Measurements from ENCODE around the gene COA3.

COA3 gene, protein sequence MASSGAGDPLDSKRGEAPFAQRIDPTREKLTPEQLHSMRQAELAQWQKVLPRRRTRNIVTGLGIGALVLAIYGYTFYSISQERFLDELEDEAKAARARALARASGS

DNA sequence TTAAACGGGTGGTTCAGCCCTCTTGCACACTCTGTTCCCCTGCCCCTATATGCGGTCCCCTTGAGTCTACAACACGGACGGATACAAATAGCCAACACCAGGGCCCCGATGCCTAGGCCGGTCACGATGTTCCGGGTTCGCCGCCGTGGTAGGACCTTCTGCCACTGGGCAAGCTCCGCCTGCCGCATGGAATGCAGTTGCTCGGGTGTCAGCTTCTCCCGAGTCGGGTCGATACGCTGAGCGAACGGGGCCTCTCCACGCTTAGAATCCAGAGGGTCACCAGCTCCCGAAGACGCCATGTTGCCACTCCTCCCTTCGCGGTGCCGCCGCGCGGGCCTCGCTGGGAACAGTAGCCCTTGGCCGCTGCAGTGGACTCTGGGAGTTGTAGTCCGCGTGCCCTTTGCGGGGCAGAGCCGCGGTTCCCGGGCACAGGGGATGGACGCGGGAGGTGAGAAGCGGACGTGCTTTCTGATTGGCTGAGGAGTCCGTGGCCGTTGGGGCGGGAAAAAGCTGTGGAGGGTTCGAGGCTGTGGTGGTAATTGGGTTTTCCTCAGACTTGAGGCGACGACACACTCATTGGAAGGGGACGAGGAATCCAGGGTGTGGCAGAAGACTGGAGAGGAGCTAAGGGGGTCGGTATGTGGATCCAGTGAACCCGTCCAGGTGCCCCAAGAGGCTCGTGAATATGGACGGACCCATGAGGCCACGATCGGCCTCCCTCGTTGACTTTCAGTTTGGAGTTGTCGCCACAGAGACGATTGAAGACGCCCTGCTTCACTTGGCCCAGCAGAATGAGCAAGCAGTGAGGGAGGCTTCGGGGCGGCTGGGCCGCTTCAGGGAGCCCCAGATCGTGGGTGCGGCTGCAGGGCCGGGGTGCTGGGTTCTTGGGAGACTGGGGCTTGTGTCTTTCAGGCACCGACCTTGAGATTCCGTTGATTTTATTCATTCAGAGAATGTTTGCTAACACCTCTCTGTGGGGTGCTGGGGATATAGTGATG, at the start of gene COA3, which contains the start of gene CNTD1:
Gene COA3, minus strand, starts transcription at position 322 of the 998 bp plus-strand sequence. Its CDS starts 23 bp downstream, at position 299.
Gene CNTD1, plus strand, starts transcription at position 479 of the 998 bp plus-strand sequence. Its CDS starts 207 bp downstream, at position 686.
- peak; percentile 86 for DNase-seq

DNA sequence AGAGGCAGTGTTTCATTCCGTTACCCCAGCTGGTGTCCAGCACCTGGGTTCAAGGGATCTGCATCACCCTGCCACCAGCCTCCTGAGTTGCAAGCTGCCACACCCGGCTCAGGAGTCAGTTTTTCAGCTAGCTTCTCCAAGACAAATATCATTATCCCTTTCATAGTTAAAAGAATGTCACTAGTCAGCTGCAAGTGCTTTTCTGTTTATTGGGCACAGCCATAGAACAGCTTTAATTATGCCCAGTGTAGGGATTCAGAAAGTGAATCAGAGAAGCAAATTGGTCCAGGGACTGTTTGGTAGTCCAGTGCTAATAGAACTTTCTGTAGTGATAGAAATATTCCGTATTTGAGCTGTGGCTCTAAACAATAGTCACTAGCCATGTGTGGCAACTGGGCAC, 49.6 kb upstream of the COA3 start:
- DNase-seq = no peak

DNA sequence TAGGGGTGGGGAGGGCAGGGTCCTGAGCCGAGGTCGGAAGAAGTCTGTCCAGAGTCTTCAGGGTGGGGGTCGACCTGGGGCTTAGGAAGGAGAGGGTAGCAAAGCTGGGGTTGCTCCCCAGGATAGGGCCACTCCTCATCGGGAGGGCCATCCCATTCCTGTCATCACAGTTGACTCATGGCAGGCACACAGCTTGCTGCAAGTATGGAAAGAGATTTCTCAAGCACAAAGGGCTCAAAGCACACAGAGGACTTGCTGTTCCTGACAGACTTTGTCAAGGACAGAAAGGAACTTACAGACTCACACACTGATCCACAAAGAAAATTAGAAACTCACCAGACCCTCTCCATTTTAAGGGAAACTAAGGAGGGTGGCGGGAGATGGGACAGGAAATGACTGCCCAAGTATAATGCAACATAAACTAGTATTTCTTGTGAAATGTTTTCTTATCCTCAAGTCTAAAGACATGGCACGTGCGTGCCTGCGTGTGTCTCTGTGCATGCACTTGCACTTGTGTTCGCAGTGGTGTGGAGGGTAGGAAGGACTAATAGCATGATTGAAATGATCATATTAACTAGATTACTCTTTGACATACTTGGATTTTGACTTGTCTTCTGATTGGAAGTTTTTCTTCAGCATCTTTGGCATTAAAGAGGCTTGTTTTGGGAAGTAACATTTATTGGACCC, 48.2 kb upstream of the COA3 start:
- no peak for DNase-seq

DNA sequence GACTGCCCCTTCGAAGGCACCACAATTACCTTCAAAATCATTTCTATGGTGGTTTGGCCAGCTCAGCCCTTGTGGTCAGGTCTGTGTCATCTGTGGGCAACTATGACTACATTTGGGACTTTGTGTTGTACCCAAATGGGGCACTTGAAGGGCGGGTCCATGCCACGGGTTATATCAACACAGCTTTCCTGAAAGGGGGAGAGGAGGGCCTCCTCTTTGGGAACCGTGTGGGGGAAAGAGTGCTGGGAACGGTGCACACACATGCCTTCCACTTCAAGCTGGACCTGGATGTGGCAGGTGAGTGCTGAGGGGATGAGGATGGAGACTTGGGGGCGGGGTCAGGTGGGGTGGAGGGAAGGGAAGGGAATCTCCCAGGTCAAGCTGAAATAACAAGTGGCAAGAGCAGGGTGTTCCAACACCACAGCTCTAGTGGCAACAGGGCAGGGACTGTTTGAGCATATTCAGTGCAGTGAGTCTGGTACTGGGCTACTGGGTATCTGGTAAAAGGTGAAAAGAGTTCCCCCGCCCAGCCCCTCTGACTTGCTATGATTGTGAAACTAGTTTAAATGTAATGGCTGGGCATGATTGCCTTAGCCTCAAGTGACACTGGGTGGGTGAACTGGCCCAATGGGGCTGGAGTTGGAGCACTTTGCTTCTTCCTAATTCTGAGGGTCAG, 47.6 kb upstream of the COA3 start:
- no peak for DNase-seq

DNA sequence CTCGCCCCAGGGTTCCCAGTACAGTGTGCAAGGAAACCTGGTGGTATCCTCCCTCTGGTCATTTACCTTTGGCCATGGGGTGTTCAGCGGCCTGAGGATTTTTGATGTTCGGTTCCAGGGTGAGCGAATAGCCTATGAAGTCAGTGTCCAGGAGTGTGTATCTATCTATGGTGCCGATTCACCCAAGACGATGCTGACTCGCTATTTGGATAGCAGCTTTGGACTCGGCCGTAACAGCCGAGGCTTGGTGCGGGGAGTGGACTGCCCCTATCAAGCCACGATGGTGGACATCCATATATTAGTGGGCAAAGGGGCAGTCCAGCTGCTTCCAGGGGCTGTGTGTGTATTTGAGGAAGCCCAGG, 47.0 kb upstream of the COA3 start:
- DNase-seq = no peak

DNA sequence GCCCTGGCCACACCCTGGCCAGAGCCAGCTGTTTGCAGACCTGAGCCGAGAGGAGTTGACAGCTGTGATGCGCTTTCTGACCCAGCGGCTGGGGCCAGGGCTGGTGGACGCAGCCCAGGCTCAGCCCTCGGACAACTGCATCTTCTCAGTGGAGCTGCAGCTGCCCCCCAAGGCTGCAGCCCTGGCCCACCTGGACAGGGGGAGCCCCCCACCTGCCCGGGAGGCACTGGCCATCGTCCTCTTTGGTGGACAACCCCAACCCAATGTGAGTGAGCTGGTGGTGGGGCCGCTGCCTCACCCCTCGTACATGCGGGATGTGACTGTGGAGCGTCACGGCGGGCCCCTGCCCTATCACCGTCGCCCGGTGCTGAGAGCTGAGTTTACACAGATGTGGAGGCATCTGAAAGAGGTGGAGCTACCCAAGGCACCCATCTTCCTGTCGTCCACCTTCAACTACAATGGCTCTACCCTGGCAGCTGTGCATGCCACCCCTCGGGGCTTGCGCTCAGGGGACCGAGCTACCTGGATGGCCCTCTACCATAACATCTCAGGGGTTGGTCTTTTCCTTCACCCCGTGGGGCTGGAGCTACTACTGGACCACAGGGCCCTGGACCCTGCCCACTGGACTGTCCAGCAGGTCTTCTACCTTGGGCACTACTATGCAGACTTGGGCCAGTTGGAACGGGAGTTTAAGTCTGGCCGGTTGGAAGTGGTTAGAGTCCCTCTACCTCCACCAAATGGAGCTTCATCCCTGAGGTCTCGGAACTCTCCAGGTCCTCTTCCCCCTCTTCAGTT, 46.5 kb upstream of the COA3 start:
- no peak for DNase-seq

DNA sequence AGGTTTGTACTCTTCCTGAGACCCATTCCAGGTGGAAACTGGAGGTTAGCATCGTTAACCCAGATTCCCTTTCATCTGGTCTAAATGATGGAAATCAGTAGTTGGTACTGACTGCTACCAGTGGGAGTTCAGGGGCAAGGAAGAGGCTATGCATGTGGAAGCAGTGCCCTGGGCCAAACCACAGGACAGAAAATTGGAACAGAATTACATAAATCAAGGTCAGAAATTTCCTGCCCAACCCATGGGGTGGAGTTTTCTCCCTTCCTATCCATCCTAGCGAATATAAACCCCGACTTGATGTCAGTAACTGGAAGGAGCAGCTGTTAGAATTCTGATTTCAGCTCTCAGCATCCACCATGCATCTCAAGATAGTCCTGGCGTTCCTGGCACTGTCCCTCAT, 45.8 kb upstream of the COA3 start, which contains the start of gene AOC2:
Gene AOC2, plus strand, starts transcription at position 310 of the 400 bp plus-strand sequence. Its CDS starts 47 bp downstream, at position 357.
- no peak for DNase-seq

DNA sequence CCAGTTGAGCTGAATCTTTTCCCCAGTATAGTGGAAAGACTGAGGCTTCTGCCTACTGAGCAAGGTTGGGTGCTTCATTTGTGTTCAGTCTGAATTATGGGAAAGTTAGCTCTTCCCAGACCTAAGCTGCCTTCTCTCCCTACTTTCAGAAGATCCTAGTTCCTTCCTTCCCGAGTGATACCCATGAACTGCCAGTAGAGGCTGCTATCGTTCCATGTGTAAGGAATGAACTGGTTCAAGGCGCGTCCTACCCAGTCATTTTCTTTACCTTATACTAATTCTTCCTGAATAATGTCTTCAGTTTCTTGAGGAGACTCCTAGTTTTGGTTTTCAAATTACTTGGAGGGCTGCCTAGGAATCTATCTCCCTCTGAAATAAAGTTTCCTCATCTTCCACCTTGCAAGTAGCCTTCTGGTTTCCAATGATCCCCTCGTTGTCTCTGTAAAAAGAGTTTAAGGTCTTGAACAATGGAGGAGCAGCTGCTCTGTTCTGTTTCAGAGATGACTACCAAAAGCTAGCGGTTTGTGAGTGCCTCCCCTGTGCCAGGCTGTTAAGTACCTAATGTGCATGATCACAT, 44.9 kb upstream of the COA3 start:
- no peak for DNase-seq

DNA sequence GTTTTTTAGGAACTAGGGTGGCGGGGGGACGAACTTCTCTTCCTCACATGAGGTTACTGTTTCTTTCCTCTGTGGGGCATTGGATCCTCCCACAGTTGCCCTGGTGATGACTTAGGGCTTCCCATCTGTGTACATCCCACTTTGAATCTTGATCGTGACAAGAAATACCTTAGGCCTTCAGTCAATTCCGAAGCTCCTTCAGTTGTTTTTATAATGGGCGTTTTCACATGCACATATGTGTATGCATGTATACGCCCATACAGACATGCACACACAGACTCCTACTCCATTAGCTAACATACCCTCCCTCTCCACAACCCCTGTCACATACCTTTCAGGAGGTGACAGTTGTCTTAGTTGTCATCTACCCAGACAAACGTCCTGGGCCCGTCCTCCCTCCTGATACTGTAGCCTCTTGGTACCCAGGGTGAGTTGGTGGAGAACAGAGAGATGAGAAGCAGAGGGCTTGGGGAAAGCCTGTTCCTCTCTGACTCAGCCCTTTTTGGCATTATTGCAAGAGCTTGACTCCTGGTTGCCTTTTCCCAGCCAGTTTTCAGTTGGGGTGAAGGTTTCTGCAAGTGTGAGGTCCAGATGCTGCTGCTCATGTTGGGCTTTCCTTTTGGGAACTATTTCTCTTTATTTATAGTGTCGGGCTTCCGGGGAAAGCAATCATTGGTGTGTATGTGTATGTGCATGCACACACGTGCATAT, 43.6 kb upstream of the COA3 start:
- no peak for DNase-seq

DNA sequence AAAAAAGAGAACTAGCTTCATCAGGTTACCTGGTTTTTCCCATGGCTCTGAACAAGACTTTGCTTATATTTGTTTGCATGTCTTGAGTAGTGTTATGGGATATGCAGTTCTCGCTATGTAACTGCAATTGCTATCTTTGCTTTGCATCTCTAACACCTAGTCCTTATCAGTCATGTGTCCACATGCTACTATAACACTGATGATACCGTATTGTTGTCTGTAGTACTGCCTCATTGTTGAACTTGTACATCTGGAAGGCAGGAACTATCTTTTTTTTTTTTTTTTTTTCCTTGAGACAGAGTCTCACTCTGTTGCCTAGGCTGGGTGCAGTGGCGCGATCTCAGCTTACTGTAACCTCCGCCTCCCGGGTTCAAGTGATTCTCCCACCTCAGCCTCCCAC, 37.2 kb upstream of the COA3 start:
- DNase-seq = no peak

DNA sequence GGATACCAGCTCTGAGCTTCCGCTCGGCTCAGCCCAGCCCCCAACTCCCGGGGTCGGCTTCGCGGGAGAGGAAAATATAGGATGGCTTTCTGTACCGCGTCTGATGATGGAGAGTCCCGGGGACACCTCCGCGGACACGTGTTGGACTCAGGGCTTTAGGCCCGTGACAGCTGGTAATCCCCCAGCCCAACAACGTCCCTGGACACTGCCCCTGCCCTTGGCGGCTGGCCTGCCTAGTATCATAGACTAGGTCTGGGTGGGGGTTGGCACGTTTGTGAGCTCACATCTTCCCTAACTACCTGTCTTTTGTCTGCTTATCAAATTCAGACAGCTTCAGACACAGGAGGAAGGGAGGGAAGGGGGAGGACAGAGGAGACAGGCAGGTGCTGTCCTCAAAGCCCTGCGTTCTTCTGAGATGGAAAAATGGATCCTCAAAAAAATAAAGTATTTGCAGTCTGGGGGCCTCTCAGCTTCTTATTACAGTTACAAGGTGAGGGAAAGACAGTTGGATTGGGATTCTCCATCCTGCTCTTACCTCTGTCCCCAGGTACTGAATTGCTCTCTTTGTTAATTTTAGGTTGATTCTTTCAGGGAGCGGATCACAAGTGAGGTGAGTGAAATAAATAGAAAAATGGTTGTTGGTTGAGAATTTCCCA, 35.4 kb upstream of the COA3 start:
- no peak for DNase-seq

DNA sequence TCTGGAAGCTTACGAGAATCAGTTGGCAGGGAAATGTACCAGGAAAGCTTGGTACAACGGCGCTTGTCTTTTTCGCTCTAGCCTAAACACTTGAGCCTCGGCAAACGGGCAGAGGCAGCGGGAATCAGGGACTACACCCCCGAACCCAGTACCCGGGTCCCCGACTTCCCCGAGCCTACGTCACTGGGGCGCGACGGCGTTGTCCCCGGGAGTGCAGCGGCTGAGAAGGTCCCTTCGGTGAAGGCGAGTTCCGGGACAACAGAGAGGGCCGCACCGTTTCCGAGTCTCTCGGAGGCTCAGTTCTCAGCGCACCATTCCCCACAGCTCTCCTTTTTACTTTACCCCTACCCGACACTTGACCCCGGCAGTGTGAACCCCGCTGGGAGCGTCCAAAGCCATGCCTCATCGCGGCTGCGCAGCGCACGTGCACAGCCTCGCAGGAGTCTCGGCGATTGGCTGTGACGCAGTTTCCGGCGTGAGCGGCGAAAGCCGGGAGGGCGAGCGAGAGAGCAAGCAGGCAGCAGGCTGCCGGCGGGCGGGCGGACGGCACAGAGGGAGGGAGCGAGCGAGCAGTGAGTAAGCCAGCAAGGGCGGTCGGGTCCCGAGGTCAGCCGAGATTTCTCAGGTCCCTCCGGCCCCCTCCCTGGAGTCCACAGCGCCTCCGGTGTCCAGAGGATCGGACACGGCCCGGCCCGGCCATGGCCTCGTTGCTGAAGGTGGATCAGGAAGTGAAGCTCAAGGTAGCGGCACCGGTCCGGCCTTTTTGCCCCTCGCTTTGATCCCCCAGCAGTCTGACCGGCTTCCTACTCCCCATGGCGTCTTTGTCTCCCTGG, 34.6 kb upstream of the COA3 start, which contains the start of gene PSME3:
Gene PSME3, plus strand, starts transcription at position 464 of the 833 bp plus-strand sequence. Its CDS starts 235 bp downstream, at position 699.
- peak; percentile 81 for DNase-seq

DNA sequence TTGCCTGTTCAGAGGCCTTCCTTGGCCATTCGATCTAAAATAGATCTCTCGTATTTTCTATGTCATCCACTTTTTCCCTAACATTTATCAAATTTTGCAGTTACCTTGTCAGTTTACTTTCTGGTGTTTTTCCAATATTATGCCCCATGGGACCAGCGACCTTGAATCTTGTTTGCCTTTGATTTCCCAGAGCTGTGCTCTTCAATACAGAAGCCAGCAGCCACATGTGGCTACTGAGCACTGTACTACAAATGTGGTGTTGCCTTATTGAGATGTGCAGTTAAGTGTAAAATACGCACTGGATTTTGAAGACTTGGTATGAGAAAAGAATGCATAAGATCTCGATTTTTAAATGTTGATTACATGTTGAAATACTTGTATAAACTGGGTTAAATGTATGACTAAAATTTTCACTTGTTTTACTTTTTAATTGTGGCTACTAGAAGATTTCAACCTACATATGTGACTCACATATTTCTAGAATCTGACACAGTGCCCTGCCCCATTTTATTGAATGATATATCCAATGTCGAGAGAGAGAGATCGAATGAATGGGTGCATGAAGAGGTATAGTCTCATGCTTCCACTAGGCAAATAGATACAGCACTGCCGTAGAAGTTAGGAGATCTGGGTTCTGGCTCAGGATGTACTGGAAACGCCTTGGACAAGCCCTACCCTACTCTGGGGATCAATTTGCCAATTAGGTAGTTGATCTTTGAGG, 33.9 kb upstream of the COA3 start:
- no peak for DNase-seq

DNA sequence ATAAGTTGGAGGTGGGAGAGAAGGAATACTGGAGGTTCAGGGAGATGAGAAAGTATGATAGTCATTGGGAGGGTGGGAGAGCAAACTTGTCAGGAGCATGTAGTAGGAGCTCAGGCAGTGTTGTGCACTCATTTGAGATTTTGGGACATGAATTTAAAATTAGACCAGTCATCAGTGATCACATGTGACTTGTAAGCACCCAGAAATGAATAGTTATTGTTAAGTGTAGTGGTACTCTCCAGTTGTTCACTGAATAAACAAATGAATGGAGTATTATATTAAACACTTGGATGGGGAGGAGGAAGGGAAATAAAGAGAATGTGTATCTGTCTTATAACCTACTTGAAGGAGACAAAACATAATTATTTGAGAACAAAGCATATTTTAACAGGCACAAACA, 32.5 kb upstream of the COA3 start:
- DNase-seq = no peak

DNA sequence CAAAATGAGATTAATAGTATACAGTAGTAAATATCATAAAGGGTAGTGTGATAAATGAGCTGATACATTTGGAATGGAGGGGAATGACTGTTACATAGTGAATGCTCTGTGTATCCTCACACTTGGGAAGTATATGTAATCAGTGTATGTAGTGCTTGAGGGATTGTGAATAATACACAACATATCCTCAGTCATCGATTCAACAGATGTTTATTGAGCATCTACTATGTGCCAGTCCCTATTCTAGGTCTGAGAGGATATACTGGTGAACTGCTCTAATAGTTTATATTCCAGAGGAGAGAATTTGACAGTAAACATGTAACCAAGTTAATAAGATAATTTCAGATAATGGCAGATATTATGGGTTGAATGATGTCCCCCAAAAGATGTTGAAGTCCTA, 29.0 kb upstream of the COA3 start:
- DNase-seq = no peak

DNA sequence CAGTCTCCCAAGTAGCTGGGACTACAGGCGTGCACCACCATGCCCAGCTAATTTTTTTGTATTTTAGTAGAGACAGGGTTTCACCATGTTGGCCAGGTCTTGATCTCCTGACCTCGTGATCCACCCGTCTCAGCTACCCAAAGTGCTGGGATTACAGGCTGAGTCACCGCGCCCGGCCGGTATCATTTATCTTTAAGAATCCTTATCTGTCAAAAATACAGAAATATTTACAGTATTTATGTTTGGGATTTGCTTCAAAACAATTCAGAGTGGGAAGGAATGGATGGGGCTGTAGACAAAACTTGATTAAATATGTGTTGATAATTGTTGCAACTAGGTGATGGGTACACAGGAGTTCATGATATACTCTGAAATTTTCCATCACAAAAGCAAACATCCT, 22.7 kb upstream of the COA3 start:
- no peak for DNase-seq

DNA sequence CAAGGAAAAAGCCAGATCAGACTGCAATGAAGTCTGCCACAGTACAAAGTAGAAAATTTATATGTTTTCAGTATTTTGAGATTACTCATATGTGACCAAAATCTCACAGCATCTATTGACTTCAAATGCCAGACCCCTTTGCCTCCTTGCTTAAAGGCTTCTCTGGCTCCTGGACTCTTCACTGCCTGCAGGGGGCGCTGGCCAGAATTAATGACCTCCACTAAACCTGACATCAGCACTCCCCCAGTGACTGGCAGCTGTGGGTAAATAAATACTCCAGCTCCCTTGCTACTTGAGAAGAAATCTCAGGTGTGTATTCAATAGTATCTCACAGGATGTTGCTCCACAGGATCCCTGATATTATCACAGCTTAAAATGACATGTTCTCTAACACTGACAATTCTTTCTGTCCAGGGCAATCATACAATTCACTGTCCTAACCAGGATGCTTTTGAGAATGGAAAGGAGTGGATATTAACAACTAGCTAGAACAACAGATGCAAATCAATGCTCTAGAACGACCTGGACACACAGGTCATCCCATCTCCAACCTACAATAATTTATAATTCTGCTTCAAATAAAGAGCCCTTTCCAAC, 21.5 kb upstream of the COA3 start:
- DNase-seq = no peak

DNA sequence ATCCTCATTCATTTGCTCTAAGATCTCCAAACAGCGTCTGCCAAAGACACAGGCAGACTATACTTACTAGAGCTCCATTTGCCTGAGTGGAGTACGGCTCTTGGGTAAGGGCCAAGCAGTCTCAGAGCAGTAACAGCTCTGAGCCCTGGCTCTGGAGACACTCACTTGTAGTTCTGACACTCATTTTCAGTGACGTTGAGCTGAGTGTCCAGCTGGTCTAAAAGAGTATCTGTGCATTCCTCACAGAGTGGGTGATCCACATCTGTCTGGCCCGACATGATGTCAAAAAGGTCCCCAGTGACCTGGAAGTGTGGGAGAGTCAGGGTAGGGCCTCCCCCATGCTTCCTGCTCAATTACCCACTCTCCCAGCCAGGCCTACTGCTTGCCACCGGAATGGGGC, 19.9 kb upstream of the COA3 start:
- no peak for DNase-seq

All from DMS79 (cell line).